GM12878 (cell line): ENCODE data around the gene GALNT17.

Experiments used
- BMI1 ChIP-seq: fragments of 450-650 bp; IDR thresholded peaks from 2 replicates; pipeline ENCODE4 v1.6.1; 2016; ENCODE audit warnings: mild to moderate bottlenecking, moderate library complexity, borderline replicate concordance
- CHD1 ChIP-seq: IDR thresholded peaks from 2 replicates; pipeline ENCODE4 v1.6.1; 2012; ENCODE audit warnings: low read depth, low read length, improper control_type of control experiment
- HDAC2 ChIP-seq: fragments of 200-600 bp; sonication (generic); IDR thresholded peaks from 2 replicates; pipeline ENCODE4 v1.6.1; 2017
- KDM1A ChIP-seq: fragments of 200-600 bp; sonication (generic); IDR thresholded peaks from 2 replicates; pipeline ENCODE4 v1.6.1; 2016; ENCODE audit warnings: borderline replicate concordance
- POLR2A ChIP-seq: IDR thresholded peaks from 2 replicates; pipeline ENCODE4 v1.6.1; 2011; ENCODE audit warnings: low read depth, mild to moderate bottlenecking, low read length
- RCOR1 ChIP-seq: conservative IDR thresholded peaks from 2 replicates; pipeline ENCODE4 v1.6.1; 2012; ENCODE audit warnings: low read depth, low read length, improper control_type of control experiment
- SPI1 ChIP-seq: IDR thresholded peaks from 2 replicates; pipeline ENCODE4 v1.6.1; 2011; ENCODE audit warnings: low read depth, mild to moderate bottlenecking, low read length, moderate library complexity, borderline replicate concordance; ENCODE audit not compliant: insufficient read depth
- STAT1 ChIP-seq: fragments of 450-650 bp; conservative IDR thresholded peaks from 2 replicates; pipeline ENCODE4 v1.6.1; 2014; ENCODE audit warnings: antibody characterized with exemption, mild to moderate bottlenecking
- ZNF274 ChIP-seq: IDR thresholded peaks from one replicate; pipeline ENCODE4 v1.8.0; 2011; ENCODE audit not compliant: insufficient read length, insufficient read depth
- ZZZ3 ChIP-seq: IDR thresholded peaks from 2 replicates; pipeline ENCODE4 v1.6.1; 2011; ENCODE audit warnings: low read depth; ENCODE audit not compliant: control insufficient read depth, insufficient read length
- TF ChIP-seq, protein P1 (sequence below): fragments of 450-650 bp; formaldehyde crosslinking; IDR thresholded peaks from 2 replicates; pipeline ENCODE4 v1.5.0; 2022; ENCODE audit warnings: mild to moderate bottlenecking, missing genetic modification characterization
- TF ChIP-seq, protein P2 (sequence below), 3 experiments: IDR thresholded peaks in 2 of 3; conservative IDR thresholded peaks in 1 of 3; 2 replicates each; pipeline ENCODE4 v1.5.1; 2011; ENCODE audit warnings: low read depth in 3 of 3, low read length in 3 of 3, mild to moderate bottlenecking in 3 of 3, control low read depth in 2 of 3, moderate library complexity in 2 of 3, inconsistent platforms in 1 of 3, mixed read lengths in 1 of 3; ENCODE audit not compliant: control insufficient read depth in 2 of 3, insufficient read depth in 1 of 3; ENCODE audit errors: extremely low read depth in 1 of 3
- TF ChIP-seq, protein P3 (sequence below): IDR thresholded peaks from 2 replicates; pipeline ENCODE4 v1.6.1; 2012; ENCODE audit warnings: low read depth, low read length, improper control_type of control experiment
- TF ChIP-seq, protein P4 (sequence below): IDR thresholded peaks from 2 replicates; pipeline ENCODE4 v1.6.1; 2012; ENCODE audit warnings: low read depth, low read length, improper control_type of control experiment

DNA sequence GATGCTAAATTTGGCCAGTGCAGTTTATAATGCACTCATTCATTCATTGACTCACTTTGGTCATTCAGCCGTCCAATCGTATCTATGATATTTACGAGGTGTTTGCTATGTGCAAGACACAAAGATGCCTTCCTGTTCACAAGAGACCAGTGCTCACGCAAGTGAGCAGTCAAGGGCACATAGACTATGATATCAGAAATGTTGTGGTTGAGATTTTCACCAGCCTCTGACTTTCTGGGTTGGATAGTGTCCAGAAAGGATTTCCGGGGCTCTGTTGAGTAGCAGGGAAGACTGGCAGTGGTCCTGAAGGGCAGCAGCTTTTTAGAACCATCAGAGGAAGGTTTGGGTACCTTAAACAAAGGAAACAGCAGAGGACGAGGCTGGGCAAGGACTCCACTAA, 191.8 kb downstream of the GALNT17 start:
- TF ChIP-seq RCOR1 (no peak), CHD1 (no peak), STAT1 (no peak), BMI1 (no peak), ZZZ3 (no peak), KDM1A (no peak), ZNF274 (no peak), SPI1 (no peak), POLR2A (no peak), HDAC2 (no peak)
- TF ChIP-seq, protein P1, sequence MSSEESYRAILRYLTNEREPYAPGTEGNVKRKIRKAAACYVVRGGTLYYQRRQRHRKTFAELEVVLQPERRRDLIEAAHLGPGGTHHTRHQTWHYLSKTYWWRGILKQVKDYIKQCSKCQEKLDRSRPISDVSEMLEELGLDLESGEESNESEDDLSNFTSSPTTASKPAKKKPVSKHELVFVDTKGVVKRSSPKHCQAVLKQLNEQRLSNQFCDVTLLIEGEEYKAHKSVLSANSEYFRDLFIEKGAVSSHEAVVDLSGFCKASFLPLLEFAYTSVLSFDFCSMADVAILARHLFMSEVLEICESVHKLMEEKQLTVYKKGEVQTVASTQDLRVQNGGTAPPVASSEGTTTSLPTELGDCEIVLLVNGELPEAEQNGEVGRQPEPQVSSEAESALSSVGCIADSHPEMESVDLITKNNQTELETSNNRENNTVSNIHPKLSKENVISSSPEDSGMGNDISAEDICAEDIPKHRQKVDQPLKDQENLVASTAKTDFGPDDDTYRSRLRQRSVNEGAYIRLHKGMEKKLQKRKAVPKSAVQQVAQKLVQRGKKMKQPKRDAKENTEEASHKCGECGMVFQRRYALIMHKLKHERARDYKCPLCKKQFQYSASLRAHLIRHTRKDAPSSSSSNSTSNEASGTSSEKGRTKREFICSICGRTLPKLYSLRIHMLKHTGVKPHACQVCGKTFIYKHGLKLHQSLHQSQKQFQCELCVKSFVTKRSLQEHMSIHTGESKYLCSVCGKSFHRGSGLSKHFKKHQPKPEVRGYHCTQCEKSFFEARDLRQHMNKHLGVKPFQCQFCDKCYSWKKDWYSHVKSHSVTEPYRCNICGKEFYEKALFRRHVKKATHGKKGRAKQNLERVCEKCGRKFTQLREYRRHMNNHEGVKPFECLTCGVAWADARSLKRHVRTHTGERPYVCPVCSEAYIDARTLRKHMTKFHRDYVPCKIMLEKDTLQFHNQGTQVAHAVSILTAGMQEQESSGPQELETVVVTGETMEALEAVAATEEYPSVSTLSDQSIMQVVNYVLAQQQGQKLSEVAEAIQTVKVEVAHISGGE (CRISPR knock-in tag), result no peak
- TF ChIP-seq, protein P2, sequence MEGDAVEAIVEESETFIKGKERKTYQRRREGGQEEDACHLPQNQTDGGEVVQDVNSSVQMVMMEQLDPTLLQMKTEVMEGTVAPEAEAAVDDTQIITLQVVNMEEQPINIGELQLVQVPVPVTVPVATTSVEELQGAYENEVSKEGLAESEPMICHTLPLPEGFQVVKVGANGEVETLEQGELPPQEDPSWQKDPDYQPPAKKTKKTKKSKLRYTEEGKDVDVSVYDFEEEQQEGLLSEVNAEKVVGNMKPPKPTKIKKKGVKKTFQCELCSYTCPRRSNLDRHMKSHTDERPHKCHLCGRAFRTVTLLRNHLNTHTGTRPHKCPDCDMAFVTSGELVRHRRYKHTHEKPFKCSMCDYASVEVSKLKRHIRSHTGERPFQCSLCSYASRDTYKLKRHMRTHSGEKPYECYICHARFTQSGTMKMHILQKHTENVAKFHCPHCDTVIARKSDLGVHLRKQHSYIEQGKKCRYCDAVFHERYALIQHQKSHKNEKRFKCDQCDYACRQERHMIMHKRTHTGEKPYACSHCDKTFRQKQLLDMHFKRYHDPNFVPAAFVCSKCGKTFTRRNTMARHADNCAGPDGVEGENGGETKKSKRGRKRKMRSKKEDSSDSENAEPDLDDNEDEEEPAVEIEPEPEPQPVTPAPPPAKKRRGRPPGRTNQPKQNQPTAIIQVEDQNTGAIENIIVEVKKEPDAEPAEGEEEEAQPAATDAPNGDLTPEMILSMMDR (IDR thresholded peaks at IDR 0.05 in 2 of 3, conservative IDR thresholded peaks at IDR 0.05 in 1 of 3; ENCODE audit: control insufficient read depth in 2 of 3, extremely low read depth in 1 of 3, insufficient read depth in 1 of 3, low read depth in 3 of 3, low read length in 3 of 3), result no peak
- TF ChIP-seq, protein P3, sequence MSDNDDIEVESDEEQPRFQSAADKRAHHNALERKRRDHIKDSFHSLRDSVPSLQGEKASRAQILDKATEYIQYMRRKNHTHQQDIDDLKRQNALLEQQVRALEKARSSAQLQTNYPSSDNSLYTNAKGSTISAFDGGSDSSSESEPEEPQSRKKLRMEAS, result no peak
- TF ChIP-seq, protein P4, sequence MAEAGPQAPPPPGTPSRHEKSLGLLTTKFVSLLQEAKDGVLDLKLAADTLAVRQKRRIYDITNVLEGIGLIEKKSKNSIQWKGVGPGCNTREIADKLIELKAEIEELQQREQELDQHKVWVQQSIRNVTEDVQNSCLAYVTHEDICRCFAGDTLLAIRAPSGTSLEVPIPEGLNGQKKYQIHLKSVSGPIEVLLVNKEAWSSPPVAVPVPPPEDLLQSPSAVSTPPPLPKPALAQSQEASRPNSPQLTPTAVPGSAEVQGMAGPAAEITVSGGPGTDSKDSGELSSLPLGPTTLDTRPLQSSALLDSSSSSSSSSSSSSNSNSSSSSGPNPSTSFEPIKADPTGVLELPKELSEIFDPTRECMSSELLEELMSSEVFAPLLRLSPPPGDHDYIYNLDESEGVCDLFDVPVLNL, result no peak
